B cell (primary cell): ENCODE results near the gene PGA3. TPM values are rescaled to one million over a fixed set of nuclear protein-coding genes. Genes with fewer than 3 reads are reported as not detected.

ENCODE experiments used
- ATAC-seq: fragments of 200-7000 bp; cut with Tn5 transposase; one replicate; pipeline ENCODE4 v1.10.0; 2021; ENCODE audit warnings: low read depth, mild to moderate bottlenecking, moderate number of reproducible peaks, moderate library complexity
- CTCF ChIA-PET: fragments of 350-600 bp; sonication (Branson Sonifier 250); formaldehyde crosslinking; loops from one replicate; lab custom pipeline; 2021; ENCODE audit warnings: antibody characterized with exemption, inconsistent platforms; lab: Charles Lee
- POLR2A ChIA-PET: fragments of 350-600 bp; sonication (Branson Sonifier 250); formaldehyde crosslinking; loops from one replicate; lab custom pipeline; 2021; ENCODE audit warnings: antibody characterized with exemption; lab: Charles Lee
- DNase-seq: peaks from one replicate; pipeline ENCODE4 v3.0.0; 2013
- H2AFZ ChIP-seq: 2 replicates; pipeline ENCODE4 v1.6.1; 2012; ENCODE audit warnings: mild to moderate bottlenecking, low read depth, low read length; ENCODE audit not compliant: insufficient read depth, poor library complexity, severe bottlenecking
- H3K27ac ChIP-seq, 2 donors: 1 replicate in 1 of 2; 2 replicates in 1 of 2; pipeline ENCODE4 v1.5.1; 2012 to 2013; ENCODE audit warnings: low read length in 2 of 2, mild to moderate bottlenecking in 2 of 2, moderate library complexity in 1 of 2
- H3K27me3 ChIP-seq, 4 experiments: fragments of 200-600 bp in 1 of 4; sonication (generic) in 1 of 4; replicated peaks in 1 of 4; 1 replicate in 2 of 4; 2 replicates in 2 of 4; pipeline versions ENCODE4 v1.6.1 to v1.7.0; 2013 to 2016; ENCODE audit warnings: low read length in 3 of 4, mild to moderate bottlenecking in 2 of 4, mixed read lengths in 1 of 4, moderate library complexity in 1 of 4; ENCODE audit not compliant: insufficient read depth in 4 of 4, control insufficient read depth in 3 of 4; ENCODE audit errors: control extremely low read depth in 1 of 4
- H3K36me3 ChIP-seq, 2 experiments: replicated peaks in 1 of 2; 1 replicate in 1 of 2; 2 replicates in 1 of 2; pipeline versions ENCODE4 v1.6.1 to v1.7.1; 2013; ENCODE audit warnings: low read length in 1 of 2; ENCODE audit not compliant: insufficient read depth in 2 of 2, control insufficient read depth in 1 of 2; ENCODE audit errors: control extremely low read depth in 1 of 2, extremely low read depth in 1 of 2
- H3K4me1 ChIP-seq, 2 donors: fragments of 200-600 bp in 1 of 2; sonication (generic) in 1 of 2; 1 replicate in 1 of 2; 2 replicates in 1 of 2; pipeline versions ENCODE4 v1.5.1 to v1.6.1; 2013 to 2017; ENCODE audit warnings: low read length in 2 of 2; ENCODE audit not compliant: control insufficient read depth in 2 of 2, insufficient read depth in 2 of 2
- H3K4me2 ChIP-seq: replicated peaks from 2 replicates; pipeline ENCODE3; 2012; ENCODE audit warnings: mild to moderate bottlenecking, low read depth, low read length; ENCODE audit not compliant: poor library complexity, severe bottlenecking
- H3K4me3 ChIP-seq, 5 experiments: fragments of 200-600 bp in 1 of 5; sonication (generic) in 1 of 5; 1 replicate in 3 of 5; 2 replicates in 2 of 5; pipeline versions ENCODE4 v1.5.1 to v1.7.0; 2011 to 2016; ENCODE audit warnings: low read length in 4 of 5, mild to moderate bottlenecking in 4 of 5, low read depth in 2 of 5, control low read depth in 1 of 5, moderate library complexity in 1 of 5; ENCODE audit not compliant: insufficient read depth in 1 of 5; ENCODE audit errors: control extremely low read depth in 1 of 5, extremely low read depth in 1 of 5
- H3K79me2 ChIP-seq: fragments of 200-600 bp; sonication (generic); one replicate; pipeline ENCODE4 v1.6.0; 2016; ENCODE audit warnings: low read length; ENCODE audit not compliant: control insufficient read depth, insufficient read depth
- H3K9ac ChIP-seq: fragments of 200-600 bp; sonication (generic); 2 replicates; pipeline ENCODE4 v1.6.1; 2017; ENCODE audit warnings: mild to moderate bottlenecking, low read length, moderate library complexity
- H3K9me3 ChIP-seq, 3 donors: one replicate each; pipeline versions ENCODE4 v1.6.1 to v1.7.1; 2013; ENCODE audit warnings: low read length in 2 of 3; ENCODE audit not compliant: control insufficient read depth in 2 of 3, insufficient read depth in 1 of 3; ENCODE audit errors: control extremely low read depth in 1 of 3
- H4K20me1 ChIP-seq: 2 replicates; pipeline ENCODE4 v1.6.0; 2012; ENCODE audit warnings: mild to moderate bottlenecking, low read length; ENCODE audit not compliant: insufficient read depth, control insufficient read depth, poor library complexity, severe bottlenecking
- H3K27ac Mint-ChIP-seq: one replicate; pipeline ENCODE4 v1.8.0; 2021; ENCODE audit warnings: mixed read lengths
- H3K27me3 Mint-ChIP-seq: one replicate; pipeline ENCODE4 v1.8.0; 2021; ENCODE audit warnings: mixed read lengths
- H3K4me1 Mint-ChIP-seq: one replicate; pipeline ENCODE4 v1.8.0; 2021; ENCODE audit warnings: mixed read lengths
- H3K4me3 Mint-ChIP-seq: one replicate; pipeline ENCODE4 v1.8.0; 2021; ENCODE audit warnings: mixed read lengths
- H3K9me3 Mint-ChIP-seq: one replicate; pipeline ENCODE4 v1.8.0; 2022; ENCODE audit warnings: mixed read lengths; ENCODE audit not compliant: insufficient read depth
- CTCF ChIP-seq: fragments of 200-600 bp; IDR thresholded peaks from one replicate; pipeline ENCODE4 v1.8.0; 2022; ENCODE audit warnings: antibody characterized with exemption, mild to moderate bottlenecking
- EZH2 ChIP-seq: IDR thresholded peaks from 2 replicates; pipeline ENCODE4 v1.6.1; 2012; ENCODE audit warnings: borderline replicate concordance, low read depth, mild to moderate bottlenecking, moderate library complexity, low read length; ENCODE audit not compliant: insufficient read depth, poor library complexity, severe bottlenecking
- WGBS: methylation state at CpG from one replicate; pipeline ENCODE4 v1.1.5; 2013; ENCODE audit warnings: missing lambda C conversion rate; ENCODE audit not compliant: insufficient coverage; 5-methylcytosine and 5-hydroxymethylcytosine counted together
- intact Hi-C: fragments of 100-400 bp; cut with micrococcal nuclease; formaldehyde crosslinking; loops from one replicate; pipeline ENCODE4 v1.10.0; 2022
- polyA plus RNA-seq: library from polyadenylated mRNA; depleted of rRNA; stranded (reverse); fragments of >200 nt; gene quantifications from 2 replicates; pipeline ENCODE4 v1.2.3, GENCODE V29; 2012
- total RNA-seq, 2 donors: library from RNA; stranded (reverse); fragments of 120-200 nt in 1 of 2; gene quantifications; 1 replicate in 1 of 2; 2 replicates in 1 of 2; pipeline versions ENCODE4 v1.2.3 to v1.2.4, GENCODE V29; 2013 to 2022

PGA3 gene
- total and polyA plus RNA-seq, 2 donors (not counting 1 experiment from before 2014, with no cell fraction given), result not detected

DNA sequence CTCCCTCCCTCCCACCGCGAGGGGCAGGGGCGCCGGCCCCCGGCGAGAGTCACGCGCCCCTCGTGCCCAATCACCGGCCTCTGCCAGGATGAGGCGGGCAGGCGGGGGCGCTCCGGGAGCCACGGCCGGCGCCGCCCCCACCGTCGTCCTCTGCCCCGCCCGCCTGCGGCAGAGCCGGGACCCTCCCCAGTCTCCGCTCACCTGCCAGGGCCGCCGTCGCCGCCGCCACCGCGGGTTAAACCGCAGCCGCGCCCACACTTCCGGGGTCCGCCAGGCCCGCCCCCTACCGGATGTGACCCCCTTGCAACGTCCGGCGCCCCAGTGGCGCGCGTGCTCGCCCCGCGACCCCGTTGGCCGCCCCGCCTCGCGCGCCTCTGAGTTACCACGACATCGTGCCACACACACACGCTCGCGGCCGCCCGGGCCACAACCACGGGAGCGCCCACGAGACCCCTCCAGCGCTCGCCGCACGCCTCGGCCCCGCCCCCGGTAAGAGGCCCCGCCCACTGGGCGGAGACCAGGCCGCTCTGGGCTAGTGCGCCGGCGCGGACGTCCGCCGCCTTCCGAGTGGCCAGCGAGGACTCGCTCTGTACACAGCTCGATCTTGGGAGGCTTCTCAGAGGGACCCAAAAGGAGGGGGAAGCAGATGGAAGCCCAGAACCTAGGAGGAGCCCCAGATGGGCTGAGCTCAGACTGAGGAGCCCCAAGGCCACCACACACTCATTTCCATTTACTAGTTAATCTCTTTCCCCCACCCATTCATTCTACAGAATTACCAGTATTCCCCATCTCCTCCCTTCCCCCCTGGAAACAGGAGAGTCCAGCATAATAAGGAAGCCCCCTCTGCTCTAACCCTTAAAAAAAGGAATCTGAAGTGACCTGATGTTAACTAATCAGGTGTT lies 41.9 kb upstream of the PGA3 start, which contains the start of gene VPS37C:
Gene VPS37C, minus strand, starts transcription at position 237 of the 902 bp plus-strand sequence. CDS start 22,597 bp downstream, outside the sequence.
- Histone ChIP-seq H3K4me2 (peak within 1 kb of the TSS; percentile 78), H3K4me3 (peak within 1 kb of the TSS; percentile 32 to 68 (median 60)), H3K4me1 (peaks cover 42 to 50% of the 10 kb centered on the region in 2 donors), H3K27me3 (no peaks in the 10 kb centered on the region), H4K20me1 (no peaks in the 10 kb centered on the region), H3K9ac (peak within 1 kb of the TSS; percentile 69), H2AFZ (peak within 1 kb of the TSS; percentile 64), H3K9me3 (no peaks in the 10 kb centered on the region), H3K79me2 (peaks cover 14% of the 10 kb centered on the region), H3K36me3 (peaks cover 0 to 3% of the 10 kb centered on the region in 2 experiments), H3K27ac (peak within 1 kb of the TSS; percentile 94 to 95)
- Mint-ChIP-seq H3K27ac (peak within 1 kb of the TSS; percentile 96), H3K27me3 (no peaks in the 10 kb centered on the region), H3K4me1 (peaks cover 54% of the 10 kb centered on the region), H3K9me3 (peaks cover 2% of the 10 kb centered on the region), H3K4me3 (peak within 1 kb of the TSS; percentile 91)
- WGBS, result under 1% methylated on average over 85 of the region's 85 CpGs
- CTCF ChIA-PET, result interaction anchor here (1.3 to 1.6 kb wide), 3 partner anchors 19 to 191 kb away, joined by 3 to 7 read pairs (median 5); no protein-coding TSS in a partner anchor
- intact Hi-C loops, result loop anchor here (1.0 to 10.0 kb wide), 6 partner anchors 91 to 319 kb away; partner anchors contain the start of genes CCDC86, DDB1, PRPF19 and SDHAF2
- DNase-seq (peak; percentile 98), ATAC-seq (peak; percentile 75)
- POLR2A ChIA-PET, result interaction anchor here (0.7 to 1.8 kb wide), 4 partner anchors 22 to 1546 kb away, joined by 3 to 5 read pairs (median 4); partner anchors contain the start of gene TMEM109
- TF ChIP-seq CTCF (no peak), EZH2 (no peak)
